HepG2 (cell line): ENCODE measurements around the gene EVI5. TPM values are rescaled to one million over a fixed set of nuclear protein-coding genes. Genes with fewer than 3 reads are reported as not detected.

Experiments
- ARNT2 ChIP-seq: sonication (generic); formaldehyde crosslinking; IDR thresholded peaks from 2 replicates; pipeline ENCODE4 v1.8.0; 2022; ENCODE audit warnings: mild to moderate bottlenecking, low read depth, missing genetic modification reagents, moderate library complexity
- E2F2 ChIP-seq: sonication (generic); formaldehyde crosslinking; IDR thresholded peaks from 2 replicates; pipeline ENCODE4 v1.4.0; 2020; ENCODE audit warnings: missing genetic modification reagents, borderline replicate concordance
- FOXA3 ChIP-seq: IDR thresholded peaks from 2 replicates; pipeline ENCODE4 v1.6.1; 2016; ENCODE audit warnings: missing genetic modification reagents, missing compliant biosample characterization
- LBX2 ChIP-seq: sonication (generic); formaldehyde crosslinking; IDR thresholded peaks from 2 replicates; pipeline ENCODE4 v1.5.0; 2020; ENCODE audit warnings: missing genetic modification reagents, mild to moderate bottlenecking, borderline replicate concordance
- MAFG ChIP-seq: sonication (generic); formaldehyde crosslinking; IDR thresholded peaks from 2 replicates; pipeline ENCODE4 v1.5.1; 2020; ENCODE audit warnings: mild to moderate bottlenecking, missing genetic modification reagents
- MXI1 ChIP-seq: IDR thresholded peaks from 3 replicates; pipeline ENCODE4 v1.6.1; 2012; ENCODE audit warnings: low read depth, low read length, inconsistent platforms, borderline replicate concordance
- MYC ChIP-seq: sonication (generic); formaldehyde crosslinking; IDR thresholded peaks from 2 replicates; pipeline ENCODE4 v1.9.0; 2021; ENCODE audit warnings: missing genetic modification reagents, borderline replicate concordance
- NCOA2 ChIP-seq: sonication (generic); formaldehyde crosslinking; IDR thresholded peaks from 2 replicates; pipeline ENCODE4 v1.8.0; 2022; ENCODE audit warnings: inconsistent platforms
- NFATC3 ChIP-seq: sonication (generic); formaldehyde crosslinking; IDR thresholded peaks from 2 replicates; pipeline ENCODE4 v1.5.1; 2020; ENCODE audit warnings: mild to moderate bottlenecking, missing genetic modification reagents
- REL ChIP-seq: sonication (generic); formaldehyde crosslinking; conservative IDR thresholded peaks from 2 replicates; pipeline ENCODE4 v1.8.0; 2022; ENCODE audit warnings: mild to moderate bottlenecking, missing genetic modification reagents, moderate library complexity
- TMF1 ChIP-seq: sonication (generic); formaldehyde crosslinking; IDR thresholded peaks from 2 replicates; pipeline ENCODE4 v1.8.1; 2022; ENCODE audit warnings: low read depth, missing genetic modification reagents
- ZBTB3 ChIP-seq: sonication (generic); formaldehyde crosslinking; IDR thresholded peaks from 2 replicates; pipeline ENCODE4 v1.4.0; 2020; ENCODE audit warnings: low read depth, mild to moderate bottlenecking, moderate library complexity, missing genetic modification reagents, borderline replicate concordance
- ZBTB42 ChIP-seq: sonication (generic); formaldehyde crosslinking; IDR thresholded peaks from 2 replicates; pipeline ENCODE4 v1.5.0; 2020; ENCODE audit warnings: mild to moderate bottlenecking, missing genetic modification reagents
- ZFP90 ChIP-seq: sonication (generic); formaldehyde crosslinking; IDR thresholded peaks from 2 replicates; pipeline ENCODE4 v1.8.0; 2022; ENCODE audit warnings: missing genetic modification reagents, mild to moderate bottlenecking, inconsistent platforms, borderline replicate concordance
- ZNF232 ChIP-seq: sonication (generic); formaldehyde crosslinking; IDR thresholded peaks from 2 replicates; pipeline ENCODE4 v1.4.0; 2020; ENCODE audit warnings: missing genetic modification reagents, borderline replicate concordance
- ZNF367 ChIP-seq: sonication (generic); formaldehyde crosslinking; IDR thresholded peaks from 2 replicates; pipeline ENCODE4 v1.4.0; 2020; ENCODE audit warnings: missing genetic modification reagents, borderline replicate concordance
- ZNF496 ChIP-seq: sonication (generic); formaldehyde crosslinking; IDR thresholded peaks from 2 replicates; pipeline ENCODE4 v1.8.1; 2023; ENCODE audit warnings: mild to moderate bottlenecking, moderate library complexity, missing genetic modification reagents; ENCODE audit not compliant: insufficient replicate concordance
- ZNF746 ChIP-seq: sonication (generic); formaldehyde crosslinking; IDR thresholded peaks from 2 replicates; pipeline ENCODE4 v1.8.0; 2022; ENCODE audit warnings: mild to moderate bottlenecking, missing genetic modification reagents
- ZNF772 ChIP-seq: sonication (generic); formaldehyde crosslinking; IDR thresholded peaks from 2 replicates; pipeline ENCODE4 v1.5.0; 2020; ENCODE audit warnings: mild to moderate bottlenecking, missing genetic modification reagents
- ZNF841 ChIP-seq: sonication (generic); formaldehyde crosslinking; IDR thresholded peaks from 2 replicates; pipeline ENCODE4 v1.8.1; 2023; ENCODE audit warnings: missing genetic modification reagents, borderline replicate concordance
- ZNF883 ChIP-seq: sonication (generic); formaldehyde crosslinking; IDR thresholded peaks from 2 replicates; pipeline ENCODE4 v1.5.1; 2020; ENCODE audit warnings: mild to moderate bottlenecking, missing genetic modification reagents; ENCODE audit errors: not compliant biosample characterization
- polyA plus RNA-seq, 8 experiments: library from polyadenylated mRNA; depleted of rRNA in 3 of 8; stranded (reverse) in 7 of 8; unstranded in 1 of 8; fragments of >200 nt; fragmentation: Illumina TruSeq in 4 of 8; extraction: Trizol in 4 of 8; gene quantifications; 2 replicates each; pipeline versions ENCODE4 v1.2.1 to v1.2.3, GENCODE V29; 2011 to 2016; ENCODE audit warnings: low read depth in 4 of 8, missing spikeins in 1 of 8, mixed read lengths in 1 of 8; ENCODE audit not compliant: insufficient read depth in 1 of 8
- total RNA-seq, 5 experiments: library from RNA; depleted of rRNA; stranded (reverse); fragments of >200 nt; fragmentation: Illumina TruSeq; extraction: Trizol; gene quantifications; 2 replicates each; pipeline ENCODE4 v1.2.3, GENCODE V29; 2016; ENCODE audit warnings: low read depth in 1 of 5
- TF ChIP-seq, protein P1 (sequence below): sonication (generic); formaldehyde crosslinking; IDR thresholded peaks from 2 replicates; pipeline ENCODE4 v1.8.0; 2022; ENCODE audit warnings: mild to moderate bottlenecking, missing genetic modification reagents, moderate library complexity
- TF ChIP-seq, protein P2 (sequence below), 2 experiments: fragments of 450-650 bp in 1 of 2; sonication (generic) in 1 of 2; formaldehyde crosslinking; IDR thresholded peaks; 2 replicates each; pipeline versions ENCODE4 v1.5.0 to v1.8.0; 2020 to 2022; ENCODE audit warnings: mild to moderate bottlenecking in 1 of 2, missing genetic modification reagents in 1 of 2
- TF ChIP-seq, protein P3 (sequence below): sonication (generic); formaldehyde crosslinking; IDR thresholded peaks from 2 replicates; pipeline ENCODE4 v1.5.1; 2020; ENCODE audit warnings: missing genetic modification reagents, mild to moderate bottlenecking, borderline replicate concordance

The EVI5 gene
- total and polyA plus RNA-seq, 2 of the 13 experiments (the other 11 are each of a cell fraction or from before 2014, with no cell fraction given) = 4.0 to 12.6 TPM

GRCh38 chr1:92485381-92486250 lies 299.3 kb downstream of the EVI5 start (continued):
- TF ChIP-seq MYC (CRISPR knock-in tag) (peak; percentile 44; the same call in 1 of the 2 replicates), MXI1 (0 out of 3 replicates have a peak, but pooled peaks have one; percentile 25), REL (CRISPR knock-in tag) (peak; percentile 72; the same call in 1 of the 2 replicates), ZNF772 (CRISPR knock-in tag) (peak; percentile 21; the same call in 1 of the 2 replicates), ZNF746 (CRISPR knock-in tag) (peak; percentile 31; the same call in 1 of the 2 replicates), LBX2 (CRISPR knock-in tag) (0 out of 2 replicates have a peak, but pooled peaks have one; percentile 38), MAFG (CRISPR knock-in tag) (no peak), ZFP90 (no peak), NCOA2 (CRISPR knock-in tag) (no peak), ARNT2 (peak; percentile 40; the same call in 1 of the 2 replicates), ZNF367 (CRISPR knock-in tag) (no peak), ZBTB42 (CRISPR knock-in tag) (peak; percentile 60; the same call in 1 of the 2 replicates), ZNF232 (CRISPR knock-in tag) (no peak), E2F2 (CRISPR knock-in tag) (no peak), FOXA3 (CRISPR knock-in tag) (no peak; the same call in 1 of the 2 replicates), TMF1 (CRISPR knock-in tag) (0 out of 2 replicates have a peak, but pooled peaks have one; percentile 67), ZNF496 (CRISPR knock-in tag) (no peak), ZNF883 (CRISPR knock-in tag) (peak; percentile 50), NFATC3 (CRISPR knock-in tag) (no peak), ZBTB3 (CRISPR knock-in tag) (no peak), ZNF841 (CRISPR knock-in tag) (no peak)
- TF ChIP-seq, protein P1, sequence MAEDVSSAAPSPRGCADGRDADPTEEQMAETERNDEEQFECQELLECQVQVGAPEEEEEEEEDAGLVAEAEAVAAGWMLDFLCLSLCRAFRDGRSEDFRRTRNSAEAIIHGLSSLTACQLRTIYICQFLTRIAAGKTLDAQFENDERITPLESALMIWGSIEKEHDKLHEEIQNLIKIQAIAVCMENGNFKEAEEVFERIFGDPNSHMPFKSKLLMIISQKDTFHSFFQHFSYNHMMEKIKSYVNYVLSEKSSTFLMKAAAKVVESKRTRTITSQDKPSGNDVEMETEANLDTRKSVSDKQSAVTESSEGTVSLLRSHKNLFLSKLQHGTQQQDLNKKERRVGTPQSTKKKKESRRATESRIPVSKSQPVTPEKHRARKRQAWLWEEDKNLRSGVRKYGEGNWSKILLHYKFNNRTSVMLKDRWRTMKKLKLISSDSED (CRISPR knock-in tag) = no peak
- TF ChIP-seq, protein P2, sequence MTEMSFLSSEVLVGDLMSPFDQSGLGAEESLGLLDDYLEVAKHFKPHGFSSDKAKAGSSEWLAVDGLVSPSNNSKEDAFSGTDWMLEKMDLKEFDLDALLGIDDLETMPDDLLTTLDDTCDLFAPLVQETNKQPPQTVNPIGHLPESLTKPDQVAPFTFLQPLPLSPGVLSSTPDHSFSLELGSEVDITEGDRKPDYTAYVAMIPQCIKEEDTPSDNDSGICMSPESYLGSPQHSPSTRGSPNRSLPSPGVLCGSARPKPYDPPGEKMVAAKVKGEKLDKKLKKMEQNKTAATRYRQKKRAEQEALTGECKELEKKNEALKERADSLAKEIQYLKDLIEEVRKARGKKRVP (CRISPR knock-in tag; IDR thresholded peaks at IDR 0.05) = no peak
- TF ChIP-seq, protein P3, sequence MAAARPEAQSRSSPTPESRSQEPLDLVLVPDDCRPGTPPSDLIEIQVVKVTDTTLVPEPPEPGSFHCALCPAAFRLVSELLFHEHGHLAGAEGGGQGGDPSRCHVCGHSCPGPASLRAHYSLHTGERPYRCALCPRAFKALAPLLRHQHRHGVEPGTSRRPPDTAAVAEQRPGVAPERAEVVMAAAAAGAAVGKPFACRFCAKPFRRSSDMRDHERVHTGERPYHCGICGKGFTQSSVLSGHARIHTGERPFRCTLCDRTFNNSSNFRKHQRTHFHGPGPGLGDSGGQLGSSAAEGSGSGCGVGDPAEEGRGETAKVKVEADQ (CRISPR knock-in tag) = peak; percentile 82; the same call in 1 of the 2 replicates
